ENCODE data around the gene EDC4. TPM values are rescaled to one million over a fixed set of nuclear protein-coding genes. Genes with fewer than 3 reads are reported as not detected.

Gene EDC4
- total RNA-seq, 1 experiment from 2014 or later = 48.8 TPM

GRCh38 chr16:67883146-67883871 is 10.5 kb downstream of the EDC4 start:
- DNase-seq = no peak
- CTCF ChIA-PET = interaction anchor here (0.6 to 2.1 kb wide), 4 partner anchors 10 to 180 kb away, joined by 4 to 13 read pairs (median 4); partner anchors contain the start of gene PSKH1
- Histone ChIP-seq H4K20me1 (ENCODE audit: insufficient read depth) (no peaks in the 10 kb centered on the region), H3F3A (ENCODE audit: insufficient read depth, low read depth) (no peaks in the 10 kb centered on the region; the same call in 1 of the 2 replicates), H3K9me3 (ENCODE audit: insufficient read depth, low read depth) (no peaks in the 10 kb centered on the region), H3K4me1 (replicated peaks; ENCODE audit: insufficient read depth) (no peaks in the 10 kb centered on the region), H3K27me3 (ENCODE audit: insufficient read depth, low read depth) (no peaks in the 10 kb centered on the region), H3K79me2 (ENCODE audit: low read depth) (no peaks in the 10 kb centered on the region), H2AFZ (no peak overlapping the region), H3K4me3 (no peak overlapping the region), H3K9me2 (ENCODE audit: insufficient read depth) (no peaks in the 10 kb centered on the region), H3K36me3 (ENCODE audit: low read depth) (peaks cover 4% of the 10 kb centered on the region; the same call in 1 of the 2 replicates), H3K27ac (no peak overlapping the region), H3K4me2 (no peak overlapping the region)
- TF ChIP-seq CTCF (conservative IDR thresholded peaks at IDR 0.05) = no peak
- no peak for TF ChIP-seq EZH2 (IDR thresholded peaks at IDR 0.05; ENCODE audit: low read depth)
- POLR2A ChIA-PET (ENCODE audit: unreplicated experiment) = interaction anchor here (0.6 kb wide), 2 partner anchors 485 to 602 kb away, joined by 4 read pairs; no protein-coding TSS in a partner anchor
- intact Hi-C loops (cut with micrococcal nuclease; ENCODE audit: unreplicated experiment) = loop anchor here (2.0 kb wide), 1 partner anchor 157 kb away; no protein-coding TSS in a partner anchor
- no TSS peak for BruUV-seq (replicated peaks)

DNA sequence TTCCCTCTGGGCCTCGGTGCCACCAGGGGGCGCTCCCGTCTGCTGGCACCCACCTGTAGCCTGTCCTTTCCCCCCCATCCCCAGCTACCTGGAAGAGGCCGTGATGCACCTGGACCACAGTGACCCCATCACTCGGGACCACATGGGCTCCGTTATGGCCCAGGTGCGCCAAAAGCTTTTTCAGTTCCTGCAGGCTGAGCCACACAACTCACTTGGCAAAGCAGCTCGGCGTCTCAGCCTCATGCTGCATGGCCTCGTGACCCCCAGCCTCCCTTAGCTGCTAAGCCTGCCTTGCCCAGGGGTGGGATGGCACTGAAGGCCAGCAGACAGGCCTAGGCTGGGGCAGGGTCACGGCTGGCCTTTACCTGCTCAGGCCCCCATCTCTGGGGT is 11.0 kb downstream of the EDC4 start:
- Histone ChIP-seq H4K20me1 (ENCODE audit: insufficient read depth) (no peaks in the 10 kb centered on the region), H3K9me3 (ENCODE audit: insufficient read depth, low read depth) (no peaks in the 10 kb centered on the region), H3K27ac (no peak overlapping the region), H3K9me2 (ENCODE audit: insufficient read depth) (no peaks in the 10 kb centered on the region), H3K27me3 (ENCODE audit: insufficient read depth, low read depth) (no peaks in the 10 kb centered on the region), H3K4me3 (no peak overlapping the region), H2AFZ (no peak overlapping the region), H3K4me2 (no peak overlapping the region), H3K4me1 (replicated peaks; ENCODE audit: insufficient read depth) (no peaks in the 10 kb centered on the region), H3F3A (ENCODE audit: insufficient read depth, low read depth) (no peaks in the 10 kb centered on the region; the same call in 1 of the 2 replicates), H3K79me2 (ENCODE audit: low read depth) (no peaks in the 10 kb centered on the region), H3K36me3 (ENCODE audit: low read depth) (peaks cover 4% of the 10 kb centered on the region; the same call in 1 of the 2 replicates)
- intact Hi-C loops (cut with micrococcal nuclease; ENCODE audit: unreplicated experiment) = loop anchor here (2.0 kb wide), 1 partner anchor 157 kb away; no protein-coding TSS in a partner anchor
- TF ChIP-seq CTCF (conservative IDR thresholded peaks at IDR 0.05) (peak; percentile 92), EZH2 (IDR thresholded peaks at IDR 0.05; ENCODE audit: low read depth) (no peak)
- ChIA-PET POLR2A (ENCODE audit: unreplicated experiment) (no interaction called here), CTCF (interaction anchor here (0.6 to 2.1 kb wide), 4 partner anchors 9 to 180 kb away, joined by 4 to 13 read pairs (median 4); partner anchors contain the start of gene PSKH1)
- peak in 1 of 2 experiments; percentile 67 for DNase-seq
- BruUV-seq (replicated peaks) = no TSS peak

DNA sequence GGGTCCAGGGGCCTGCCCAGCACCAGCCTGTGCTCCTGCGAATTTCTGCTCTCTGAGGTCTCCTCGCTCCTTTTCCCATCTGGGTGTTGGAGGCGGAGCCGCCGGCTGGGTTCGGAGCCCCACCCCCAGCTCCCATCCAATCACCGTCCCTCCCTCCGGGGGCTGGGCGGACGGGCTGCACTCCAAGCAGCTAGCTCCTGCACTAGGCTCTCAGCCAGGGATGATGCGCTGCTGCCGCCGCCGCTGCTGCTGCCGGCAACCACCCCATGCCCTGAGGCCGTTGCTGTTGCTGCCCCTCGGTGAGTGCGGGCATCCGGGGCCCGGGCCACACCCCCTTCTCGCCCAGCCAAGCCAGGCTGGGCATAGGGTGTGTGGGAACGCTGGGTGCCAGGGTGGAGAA is 11.8 kb downstream of the EDC4 start, which contains the start of gene NRN1L:
NRN1L (plus strand) TSS at position 202 of the 400 bp plus-strand sequence; CDS start at position 221, 19 bp downstream.
- Histone ChIP-seq H3K4me1 (replicated peaks; ENCODE audit: insufficient read depth) (no peaks in the 10 kb centered on the region), H3K9me2 (ENCODE audit: insufficient read depth) (no peaks in the 10 kb centered on the region), H3K4me2 (no peak within 1 kb of the TSS), H4K20me1 (ENCODE audit: insufficient read depth) (no peaks in the 10 kb centered on the region), H3K27me3 (ENCODE audit: insufficient read depth, low read depth) (no peaks in the 10 kb centered on the region), H3K4me3 (no peak within 1 kb of the TSS), H2AFZ (no peak within 1 kb of the TSS), H3K79me2 (ENCODE audit: low read depth) (no peaks in the 10 kb centered on the region), H3K9me3 (ENCODE audit: insufficient read depth, low read depth) (no peaks in the 10 kb centered on the region), H3F3A (ENCODE audit: insufficient read depth, low read depth) (no peaks in the 10 kb centered on the region; the same call in 1 of the 2 replicates), H3K36me3 (ENCODE audit: low read depth) (peaks cover 4% of the 10 kb centered on the region; the same call in 1 of the 2 replicates), H3K27ac (no peak within 1 kb of the TSS)
- BruUV-seq (replicated peaks) = no TSS peak
- ChIA-PET POLR2A (ENCODE audit: unreplicated experiment) (interaction anchor here (0.6 kb wide), 2 partner anchors 69 to 322 kb away, joined by 7 to 8 read pairs; no protein-coding TSS in a partner anchor), CTCF (interaction anchor here (0.5 to 2.1 kb wide), 4 partner anchors 52 to 370 kb away, joined by 3 to 13 read pairs (median 4); no protein-coding TSS in a partner anchor)
- peak in 1 of 2 experiments; percentile 91 for DNase-seq
- no peak for TF ChIP-seq CTCF (conservative IDR thresholded peaks at IDR 0.05)
- intact Hi-C loops (cut with micrococcal nuclease; ENCODE audit: unreplicated experiment) = no loop called here
